GM11168 (cell line): ENCODE results near the gene TICRR.
"Not testable (repeated sequence)": the region's sequence is repeated elsewhere in the genome, so short reads cannot be mapped to it uniquely, and the experiment has no call there.

Experiments
- in situ Hi-C: fragments of 300-500 bp; cut with MboI; formaldehyde crosslinking; loops from one replicate; pipeline ENCODE4 v1.12.0; 2022; ENCODE audit warnings: low sequenced_read_pairs; ENCODE audit not compliant: unreplicated experiment

The TICRR gene

GRCh38 chr15:89575146-89575655, at the start of gene TICRR:
TICRR (plus strand) TSS chr15:89575469; CDS start chr15:89575587, 118 bp downstream.
- in situ Hi-C loops, result no loop called here

- in situ Hi-C loops, result no loop called here
Observed at GRCh38 chr15:89526181-89526580, 49.1 kb upstream of the TICRR start.

- in situ Hi-C loops, result no loop called here
Observed at GRCh38 chr15:89526601-89527441, 48.4 kb upstream of the TICRR start.

- in situ Hi-C loops, result no loop called here
Observed at GRCh38 chr15:89528757-89529352, 46.4 kb upstream of the TICRR start.

- in situ Hi-C loops, result no loop called here
Observed at GRCh38 chr15:89530976-89531375, 44.3 kb upstream of the TICRR start.

- in situ Hi-C loops, result no loop called here
Observed at GRCh38 chr15:89531796-89532537, 43.3 kb upstream of the TICRR start.

GRCh38 chr15:89533861-89534544, 41.3 kb upstream of the TICRR start:
- in situ Hi-C loops, result no loop called here

- in situ Hi-C loops, result no loop called here
Observed at GRCh38 chr15:89539027-89539426, 36.2 kb upstream of the TICRR start.

- in situ Hi-C loops, result no loop called here
Observed at GRCh38 chr15:89542369-89542768, 32.9 kb upstream of the TICRR start.

GRCh38 chr15:89543389-89543788, 31.9 kb upstream of the TICRR start:
- in situ Hi-C loops, result no loop called here

- in situ Hi-C loops, result not testable (repeated sequence)
Observed at GRCh38 chr15:89549138-89549537, 26.1 kb upstream of the TICRR start.

- in situ Hi-C loops, result no loop called here
Observed at GRCh38 chr15:89550427-89550826, 24.8 kb upstream of the TICRR start.

GRCh38 chr15:89551550-89551949, 23.7 kb upstream of the TICRR start:
- in situ Hi-C loops, result no loop called here

- in situ Hi-C loops, result no loop called here
Observed at GRCh38 chr15:89553632-89554031, 21.6 kb upstream of the TICRR start.

- in situ Hi-C loops, result no loop called here
Observed at GRCh38 chr15:89554247-89554646, 21.0 kb upstream of the TICRR start.

- in situ Hi-C loops, result no loop called here
Observed at GRCh38 chr15:89555768-89556167, 19.5 kb upstream of the TICRR start.

GRCh38 chr15:89556413-89557262, 18.6 kb upstream of the TICRR start:
- in situ Hi-C loops, result no loop called here

- in situ Hi-C loops, result no loop called here
Observed at GRCh38 chr15:89559769-89560264, 15.5 kb upstream of the TICRR start.

GRCh38 chr15:89566181-89566580, 9.1 kb upstream of the TICRR start:
- in situ Hi-C loops, result no loop called here
